IMR-90 (cell line): ENCODE results near the gene PSPC1. TPM values are rescaled to one million over a fixed set of nuclear protein-coding genes. Genes with fewer than 3 reads are reported as not detected.

Experiments
- ATAC-seq: fragments of 200-7000 bp; cut with Tn5 transposase; 2 replicates; pipeline ENCODE4 v1.9.1; 2020; ENCODE audit warnings: low read depth, mild to moderate bottlenecking, moderate library complexity
- BruUV-seq: library from RNA; stranded (reverse); fragments of 400-500 nt; replicated peaks from 2 replicates; lab custom pipeline; 2021; lab: Mats Ljungman, UMichigan
- CTCF ChIA-PET: fragments of 300-600 bp; formaldehyde crosslinking; extraction: SDS; loops from one replicate; lab custom pipeline; 2021; ENCODE audit warnings: antibody characterized with exemption; lab: Yijun Ruan, JAX
- POLR2A ChIA-PET: fragments of 300-600 bp; sonication (Branson Sonifier 250); formaldehyde crosslinking; loops from one replicate; lab custom pipeline; 2022; ENCODE audit warnings: antibody characterized with exemption; ENCODE audit not compliant: unreplicated experiment; lab: Charles Lee
- DNase-seq: peaks from one replicate; pipeline ENCODE4 v3.0.0; 2013
- H2AFZ ChIP-seq: replicated peaks from 2 replicates; pipeline ENCODE3; 2013; ENCODE audit warnings: low read length, mild to moderate bottlenecking; ENCODE audit not compliant: poor library complexity
- H2AK5ac ChIP-seq: 2 replicates; pipeline ENCODE4 v1.6.1; 2013; ENCODE audit warnings: low read depth, low read length, inconsistent platforms
- H2AK9ac ChIP-seq: replicated peaks from 2 replicates; pipeline ENCODE3; 2013; ENCODE audit warnings: mild to moderate bottlenecking, low read depth, low read length, moderate library complexity; ENCODE audit not compliant: poor library complexity
- H2BK120ac ChIP-seq: 2 replicates; pipeline ENCODE4 v1.6.1; 2013; ENCODE audit warnings: low read depth, low read length, inconsistent platforms
- H2BK15ac ChIP-seq: 3 replicates; pipeline ENCODE4 v1.6.1; 2013; ENCODE audit warnings: low read depth, low read length, inconsistent platforms
- H2BK20ac ChIP-seq: 2 replicates; pipeline ENCODE4 v1.6.1; 2013; ENCODE audit warnings: low read depth, mild to moderate bottlenecking, inconsistent platforms, low read length, moderate library complexity
- H2BK5ac ChIP-seq: 2 replicates; pipeline ENCODE4 v1.6.1; 2013; ENCODE audit warnings: mild to moderate bottlenecking, low read depth, low read length, inconsistent platforms; ENCODE audit not compliant: poor library complexity, severe bottlenecking
- H3K14ac ChIP-seq: replicated peaks from 2 replicates; pipeline ENCODE4 v1.6.1; 2013; ENCODE audit warnings: low read depth, low read length, inconsistent platforms
- H3K18ac ChIP-seq: 2 replicates; pipeline ENCODE4 v1.6.1; 2013; ENCODE audit warnings: low read depth, low read length, control low read depth
- H3K23ac ChIP-seq: 2 replicates; pipeline ENCODE4 v1.6.1; 2013; ENCODE audit warnings: low read depth, low read length, inconsistent platforms
- H3K27ac ChIP-seq: 2 replicates; pipeline ENCODE4 v1.5.1; 2013; ENCODE audit warnings: mild to moderate bottlenecking, control low read depth, low read length; ENCODE audit not compliant: insufficient read depth
- H3K27me3 ChIP-seq: 2 replicates; pipeline ENCODE4 v1.6.1; 2013; ENCODE audit warnings: low read length; ENCODE audit not compliant: control insufficient read depth, insufficient read depth
- H3K36me3 ChIP-seq: 2 replicates; pipeline ENCODE4 v1.6.1; 2013; ENCODE audit warnings: low read length, mixed read lengths; ENCODE audit not compliant: control insufficient read depth, insufficient read depth
- H3K4ac ChIP-seq: 2 replicates; pipeline ENCODE4 v1.6.1; 2013; ENCODE audit warnings: low read depth, low read length, inconsistent platforms
- H3K4me1 ChIP-seq: 2 replicates; pipeline ENCODE4 v1.6.1; 2013; ENCODE audit warnings: low read length, mixed read lengths; ENCODE audit not compliant: control insufficient read depth, insufficient read depth
- H3K4me2 ChIP-seq: 2 replicates; pipeline ENCODE4 v1.6.1; 2013; ENCODE audit warnings: low read depth, mild to moderate bottlenecking, control low read depth, low read length, moderate library complexity
- H3K4me3 ChIP-seq: 2 replicates; pipeline ENCODE4 v1.5.1; 2013; ENCODE audit warnings: low read depth, mild to moderate bottlenecking, control low read depth, low read length, moderate library complexity; ENCODE audit not compliant: insufficient read depth
- H3K56ac ChIP-seq: 2 replicates; pipeline ENCODE4 v1.6.1; 2013; ENCODE audit warnings: low read length, inconsistent platforms; ENCODE audit not compliant: insufficient read depth; ENCODE audit errors: extremely low read depth
- H3K79me1 ChIP-seq, 2 experiments: 2 replicates each; pipeline ENCODE4 v1.6.1; 2013; ENCODE audit warnings: low read length in 2 of 2, inconsistent platforms in 1 of 2, low read depth in 1 of 2
- H3K9ac ChIP-seq: 2 replicates; pipeline ENCODE4 v1.6.1; 2013; ENCODE audit warnings: low read depth, low read length, control low read depth
- H3K9me1 ChIP-seq: 2 replicates; pipeline ENCODE4 v1.6.1; 2013; ENCODE audit warnings: low read length, inconsistent platforms; ENCODE audit not compliant: insufficient read depth
- H3K9me3 ChIP-seq: 2 replicates; pipeline ENCODE4 v1.6.1; 2013; ENCODE audit warnings: low read length; ENCODE audit not compliant: control insufficient read depth, insufficient read depth
- H4K20me1 ChIP-seq: 2 replicates; pipeline ENCODE4 v1.6.1; 2013; ENCODE audit warnings: low read length, inconsistent platforms; ENCODE audit not compliant: insufficient read depth
- H4K5ac ChIP-seq: 2 replicates; pipeline ENCODE4 v1.6.1; 2013; ENCODE audit warnings: mild to moderate bottlenecking, low read depth, low read length, control low read depth
- H4K8ac ChIP-seq, 2 experiments: 2 replicates each; pipeline ENCODE4 v1.6.1; 2013; ENCODE audit warnings: low read depth in 2 of 2, low read length in 2 of 2, control low read depth in 1 of 2, inconsistent platforms in 1 of 2
- H4K91ac ChIP-seq: 2 replicates; pipeline ENCODE4 v1.6.1; 2013; ENCODE audit warnings: low read depth, low read length, inconsistent platforms; ENCODE audit not compliant: insufficient read depth
- ELK1 ChIP-seq: fragments of 150-350 bp; IDR thresholded peaks from 2 replicates; pipeline ENCODE4 v1.6.1; 2016; ENCODE audit warnings: low read depth, mild to moderate bottlenecking, low read length, moderate library complexity, borderline replicate concordance
- WGBS, 2 experiments: methylation state at CpG; one replicate each; pipeline versions ENCODE4 v1.1.5 to v1.1.7; 2013; ENCODE audit warnings: missing lambda C conversion rate in 2 of 2; ENCODE audit not compliant: insufficient read length in 1 of 2; ENCODE audit errors: extremely low coverage in 2 of 2; 5-methylcytosine and 5-hydroxymethylcytosine counted together
- dilution Hi-C: fragments of 300-500 bp; cut with HindIII; formaldehyde crosslinking; loops from one replicate; pipeline ENCODE4 v1.14.3; 2018; ENCODE audit warnings: low sequenced_read_pairs; ENCODE audit not compliant: unreplicated experiment
- in situ Hi-C: fragments of 300-500 bp; cut with MboI; formaldehyde crosslinking; loops from 3 replicates; pipeline ENCODE4 v1.14.3; 2019; ENCODE audit warnings: low sequenced_read_pairs, inconsistent platforms, mixed read lengths
- intact Hi-C: fragments of 100-400 bp; cut with micrococcal nuclease; formaldehyde crosslinking; loops from 2 replicates; pipeline ENCODE4 v1.10.0; 2022
- polyA plus RNA-seq, 3 experiments: library from polyadenylated mRNA; depleted of rRNA; stranded (reverse); fragments of >200 nt; gene quantifications; 2 replicates each; pipeline ENCODE4 v1.2.3, GENCODE V29; 2012; ENCODE audit warnings: low replicate concordance in 1 of 3
- total RNA-seq: library from RNA; depleted of rRNA; stranded (reverse); fragments of >200 nt; gene quantifications from 2 replicates; pipeline ENCODE4 v1.2.3, GENCODE V29; 2012

PSPC1 gene
- total and polyA plus RNA-seq, 2 of the 4 experiments (the other 2 are of a cell fraction): 38.3 to 39.8 TPM

GRCh38 chr13:19810151-19810550, 27.4 kb upstream of the PSPC1 start:
- no peak overlapping the region for H4K91ac ChIP-seq
- H3K4me2 ChIP-seq: no peak overlapping the region
- H3K27ac ChIP-seq: no peak overlapping the region
- H3K9me3 ChIP-seq: no peaks in the 10 kb centered on the region
- peaks cover 2% of the 10 kb centered on the region; the same call in 1 of the 2 replicates for H3K36me3 ChIP-seq
- no CpG with 5 or more reads among the region's 4 CpGs for WGBS, 2 experiments
- H3K14ac ChIP-seq: no peak overlapping the region
- H3K56ac ChIP-seq: no peak overlapping the region
- H3K79me1 ChIP-seq: no peaks in the 10 kb centered on the region; a peak in 1 of 4 replicates
- H3K4me1 ChIP-seq: no peaks in the 10 kb centered on the region
- ChIA-PET POLR2A (no interaction called here), CTCF (interaction anchor here (0.6 to 1.4 kb wide), 2 partner anchors 11 to 757 kb away, joined by 3 to 6 read pairs; partner anchors contain the start of gene IFT88)
- H3K23ac ChIP-seq: no peak overlapping the region
- BruUV-seq: no TSS peak
- no peak overlapping the region for H3K4me3 ChIP-seq
- no peak overlapping the region for H2AFZ ChIP-seq
- no peak overlapping the region for H2BK15ac ChIP-seq
- DNase-seq: no peak
- H3K18ac ChIP-seq: no peak overlapping the region
- in situ Hi-C loops (no loop called here), intact Hi-C loops (no loop called here), dilution Hi-C loops (no loop called here)
- H2BK5ac ChIP-seq: no peak overlapping the region
- H4K5ac ChIP-seq: no peak overlapping the region
- H4K20me1 ChIP-seq: no peaks in the 10 kb centered on the region
- H2AK9ac ChIP-seq: no peak overlapping the region
- no peak for TF ChIP-seq ELK1
- H3K9ac ChIP-seq: no peak overlapping the region
- no peak overlapping the region for H2BK20ac ChIP-seq
- no peaks in the 10 kb centered on the region for H3K9me1 ChIP-seq
- H4K8ac ChIP-seq: no peak overlapping the region
- no peak overlapping the region for H3K4ac ChIP-seq
- no peak for ATAC-seq
- H2AK5ac ChIP-seq: no peak overlapping the region
- H2BK120ac ChIP-seq: no peak overlapping the region
- H3K27me3 ChIP-seq: no peaks in the 10 kb centered on the region
